ENCODE results near the gene CTSL.

The CTSL gene

DNA sequence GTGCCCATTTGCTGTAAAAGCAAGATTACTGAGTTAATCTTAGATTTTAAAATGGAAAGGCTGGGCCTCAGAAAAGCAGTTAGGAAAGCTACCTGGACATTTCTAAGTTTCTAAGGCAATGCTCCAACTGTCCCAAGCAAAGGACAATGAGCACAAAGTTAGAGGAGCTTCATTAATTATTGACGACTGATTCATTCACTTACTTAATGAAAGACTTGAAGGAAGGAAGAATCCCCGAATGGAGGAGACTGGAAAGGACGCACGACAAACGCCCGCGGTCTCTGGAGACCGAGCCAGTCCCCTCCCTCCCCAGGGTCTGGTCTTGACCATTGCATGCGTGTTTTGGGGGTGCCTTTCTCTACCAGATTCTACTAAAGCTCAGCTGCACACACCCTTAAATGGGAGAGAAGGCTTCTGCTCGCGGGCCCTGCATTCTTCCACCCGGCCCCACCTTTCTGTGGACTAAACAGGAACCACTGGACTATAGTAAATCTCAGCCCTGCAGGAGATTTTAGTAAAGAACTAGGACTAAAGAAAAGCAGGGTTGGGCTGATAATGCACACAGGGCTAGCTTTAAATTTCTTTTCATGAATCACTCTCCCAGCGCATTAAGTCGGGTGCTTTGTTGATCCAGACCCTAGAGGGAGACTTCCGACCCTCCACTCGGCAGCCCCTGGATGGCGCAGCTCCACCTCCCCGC is 44.8 kb downstream of the CTSL start:
- TF ChIP-seq CTCF (IDR thresholded peaks at IDR 0.05; ENCODE audit: unreplicated experiment in 3 of 3) = no peak
- Mint-ChIP-seq H3K27ac (peak overlapping the region; percentile 74 to 94 (median 78)), H3K4me3 (no peak overlapping the region), H3K27me3 (ENCODE audit: low read depth) (peaks cover 7% of the 10 kb centered on the region), H3K9me3 (no peaks in the 10 kb centered on the region), H3K4me1 (no peaks in the 10 kb centered on the region), H3K36me3 (ENCODE audit: low read depth) (no peaks in the 10 kb centered on the region)

DNA sequence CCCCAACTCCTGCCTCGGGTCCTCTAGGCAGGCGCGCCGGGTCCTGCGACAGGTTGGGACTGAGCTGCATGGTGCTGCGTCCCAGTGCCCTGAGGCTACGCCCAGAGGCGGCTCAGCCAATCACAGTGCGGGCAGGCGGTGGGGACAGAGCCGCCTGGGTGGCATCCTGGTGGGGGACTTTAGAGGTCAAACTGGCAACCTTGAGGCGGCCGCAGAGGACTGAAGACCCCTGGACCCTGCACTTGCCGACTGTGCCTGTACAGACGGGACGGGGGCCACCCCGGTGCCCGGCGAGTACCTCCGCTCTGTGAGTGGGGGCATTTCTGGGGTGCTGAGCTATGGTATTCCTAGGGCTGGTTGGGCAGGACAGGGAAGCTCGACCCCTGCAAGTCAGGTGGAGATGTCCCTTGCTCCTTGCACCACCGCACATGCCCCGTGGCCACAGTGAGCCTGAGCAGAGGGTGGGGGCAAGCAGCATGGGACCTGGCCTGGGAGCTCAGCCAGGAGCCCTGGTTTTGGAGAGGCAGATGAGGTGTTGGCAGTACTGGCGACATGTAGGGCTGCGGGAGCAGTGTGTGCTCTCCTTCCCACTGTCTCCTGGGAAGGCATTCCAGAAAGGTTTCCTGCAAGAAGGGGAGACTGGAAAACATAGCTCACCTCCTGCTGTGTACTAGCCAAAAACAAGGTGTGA is 45.5 kb downstream of the CTSL start:
- peaks cover 7% of the 10 kb centered on the region for H3K27me3 Mint-ChIP-seq (ENCODE audit: low read depth)
- H3K36me3 Mint-ChIP-seq (ENCODE audit: low read depth) = no peaks in the 10 kb centered on the region
- peak overlapping the region in 2 of 3 experiments; percentile 74 to 78 for H3K27ac Mint-ChIP-seq
- H3K9me3 Mint-ChIP-seq = no peaks in the 10 kb centered on the region
- no peak for TF ChIP-seq CTCF (IDR thresholded peaks at IDR 0.05; ENCODE audit: unreplicated experiment in 3 of 3)
- H3K4me1 Mint-ChIP-seq = no peaks in the 10 kb centered on the region
- H3K4me3 Mint-ChIP-seq = no peak overlapping the region

DNA sequence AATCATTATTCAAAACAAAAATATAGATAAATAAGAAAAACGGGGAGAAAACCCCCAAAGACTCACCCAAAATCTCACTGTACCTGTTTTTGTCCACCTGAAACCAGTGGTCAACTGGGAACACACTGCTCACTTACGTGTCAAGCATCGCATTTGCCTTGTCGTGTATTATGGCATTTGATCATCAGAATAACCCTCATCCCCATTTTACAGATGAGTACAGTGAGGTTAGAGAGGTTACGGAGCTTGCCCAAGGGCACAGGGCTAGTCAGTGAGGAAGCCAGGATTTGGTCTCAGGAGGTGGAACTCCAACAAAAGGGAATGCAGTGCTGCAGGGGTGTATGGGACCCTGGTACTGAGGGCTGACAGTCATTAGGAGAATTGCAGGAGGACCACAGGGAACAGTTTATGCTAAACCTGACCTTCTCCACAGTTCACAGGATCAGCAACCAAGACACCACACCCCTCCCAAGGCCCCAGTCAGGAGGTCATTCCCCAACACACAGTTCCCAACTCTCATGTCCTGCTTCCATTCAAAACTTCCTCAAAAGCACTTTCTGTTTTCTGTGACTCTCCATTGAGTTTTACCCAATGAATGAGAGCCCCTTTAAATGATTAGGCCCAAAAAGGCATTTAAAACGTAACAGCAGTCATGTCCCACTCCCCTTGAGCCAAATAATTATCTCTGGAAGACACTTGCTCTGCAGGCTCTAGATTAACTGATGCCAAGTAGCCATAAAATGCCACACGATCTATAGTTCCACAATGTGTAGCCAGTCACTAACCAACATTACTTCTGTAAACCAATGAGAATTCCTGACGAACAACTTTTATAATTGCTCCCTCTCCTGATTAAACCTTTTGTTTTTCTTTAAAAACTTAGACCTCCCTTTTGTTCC is 50.8 kb downstream of the CTSL start:
- H3K9me3 Mint-ChIP-seq = no peaks in the 10 kb centered on the region
- no peaks in the 10 kb centered on the region for H3K4me1 Mint-ChIP-seq
- H3K36me3 Mint-ChIP-seq (ENCODE audit: low read depth) = no peaks in the 10 kb centered on the region
- H3K4me3 Mint-ChIP-seq = no peak overlapping the region
- no peak for TF ChIP-seq CTCF (IDR thresholded peaks at IDR 0.05; ENCODE audit: unreplicated experiment in 3 of 3)
- H3K27me3 Mint-ChIP-seq (ENCODE audit: low read depth) = no peaks in the 10 kb centered on the region
- no peak overlapping the region for H3K27ac Mint-ChIP-seq

GRCh38 chr9:87778996-87779395 is 53.1 kb downstream of the CTSL start:
- no peak for TF ChIP-seq CTCF (IDR thresholded peaks at IDR 0.05; ENCODE audit: unreplicated experiment in 3 of 3)
- no peaks in the 10 kb centered on the region for H3K9me3 Mint-ChIP-seq
- H3K27me3 Mint-ChIP-seq (ENCODE audit: low read depth) = no peaks in the 10 kb centered on the region
- no peak overlapping the region for H3K27ac Mint-ChIP-seq
- H3K4me3 Mint-ChIP-seq = no peak overlapping the region
- no peaks in the 10 kb centered on the region for H3K36me3 Mint-ChIP-seq (ENCODE audit: low read depth)
- H3K4me1 Mint-ChIP-seq = no peaks in the 10 kb centered on the region
